Measurements from ENCODE around the gene FAM43B.

DNA sequence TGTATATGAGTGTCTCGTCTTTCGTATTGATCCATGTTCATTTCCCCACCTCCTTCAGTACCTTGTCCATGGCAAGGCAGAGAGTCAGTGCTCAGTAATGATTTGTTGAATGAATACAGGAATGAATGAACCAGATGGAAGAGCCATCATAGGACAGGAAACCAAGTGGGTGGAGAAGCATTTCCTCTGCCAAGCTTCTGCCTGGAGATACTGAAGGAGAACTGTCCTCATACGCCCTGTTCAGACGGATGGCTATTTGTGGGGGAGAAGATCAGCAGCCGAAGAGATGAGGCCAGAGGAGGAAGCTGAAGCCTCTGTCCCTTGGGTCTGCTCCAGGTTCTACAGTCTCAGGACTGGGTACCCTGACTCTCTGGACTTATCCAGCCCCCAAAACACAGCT, 5.8 kb downstream of the FAM43B start:
- no peak for TF ChIP-seq CTCF (IDR thresholded peaks at IDR 0.05)
- no peak for TF ChIP-seq POLR2A (IDR thresholded peaks at IDR 0.05)
